Thyroid gland (tissue), 4 donors: ENCODE measurements around the gene DUSP10. TPM values are rescaled to one million over a fixed set of nuclear protein-coding genes. Genes with fewer than 3 reads are reported as not detected.

Experiments used
- DNase-seq, 2 donors: peaks; one replicate each; pipeline ENCODE4 v3.0.0-alpha.2; 2019
- H3K27ac ChIP-seq, 3 donors: fragments of 200-600 bp; sonication (generic); 1 replicate in 2 of 3; 2 replicates in 1 of 3; pipeline ENCODE4 v1.5.1; 2016 to 2019; ENCODE audit warnings: mild to moderate bottlenecking in 1 of 3, moderate library complexity in 1 of 3
- H3K27me3 ChIP-seq: fragments of 200-600 bp; sonication (generic); one replicate; pipeline ENCODE4 v1.5.1; 2019
- H3K36me3 ChIP-seq, 2 donors: fragments of 200-600 bp; sonication (generic); one replicate each; pipeline ENCODE4 v1.5.1; 2016 to 2019
- H3K4me1 ChIP-seq, 2 donors: fragments of 200-600 bp; sonication (generic); one replicate each; pipeline ENCODE4 v1.5.1; 2017 to 2019
- H3K4me3 ChIP-seq, 3 donors: fragments of 200-600 bp; sonication (generic); replicated peaks in 1 of 3; 1 replicate in 2 of 3; 2 replicates in 1 of 3; pipeline ENCODE4 v1.5.1; 2016; ENCODE audit warnings: mild to moderate bottlenecking in 1 of 3
- H3K9me3 ChIP-seq: fragments of 200-600 bp; sonication (generic); one replicate; pipeline ENCODE4 v1.5.1; 2017
- CTCF ChIP-seq, 6 experiments: fragments of 200-600 bp in 3 of 6; fragments of 450-650 bp in 3 of 6; sonication (generic) in 3 of 6; IDR thresholded peaks; one replicate each; pipeline ENCODE4 v1.5.1; 2016 to 2019; ENCODE audit warnings: antibody characterized with exemption in 6 of 6, mild to moderate bottlenecking in 2 of 6, inconsistent platforms in 1 of 6, moderate library complexity in 1 of 6
- POLR2A ChIP-seq, 2 donors: fragments of 450-650 bp; IDR thresholded peaks; one replicate each; pipeline ENCODE4 v1.6.1; 2017; ENCODE audit warnings: antibody characterized with exemption in 2 of 2, mild to moderate bottlenecking in 2 of 2, moderate library complexity in 1 of 2
- WGBS, 2 donors: methylation state at CpG; one replicate each; pipeline ENCODE4 v1.1.5; 2017; 5-methylcytosine and 5-hydroxymethylcytosine counted together
- intact Hi-C: fragments of 100-400 bp; cut with DNase I; formaldehyde crosslinking; loops from one replicate; pipeline ENCODE4 v1.15.1; 2023
- total RNA-seq, 4 donors: library from RNA; depleted of rRNA; stranded (reverse); fragments of >200 nt; gene quantifications; one replicate each; pipeline ENCODE4 v1.2.3, GENCODE V29; 2016

DUSP10 gene
- total RNA-seq, 4 donors from 2014 or later, result 7.2 to 13.8 (median 8.6) TPM

- 82 to 83% methylated on average over 6 of the region's 6 CpGs for WGBS, 2 donors
These were observed 12.0 kb downstream of the DUSP10 start for GRCh38 chr1:221729771-221730330.

GRCh38 chr1:221728037-221728505 lies 13.8 kb downstream of the DUSP10 start:
- Histone ChIP-seq H3K9me3 (no peaks in the 10 kb centered on the region), H3K4me3 (no peak overlapping the region), H3K4me1 (peaks cover 4 to 17% of the 10 kb centered on the region in 2 donors), H3K36me3 (no peaks in the 10 kb centered on the region), H3K27me3 (no peaks in the 10 kb centered on the region), H3K27ac (no peak overlapping the region)
- no peak for DNase-seq
- intact Hi-C loops, result no loop called here
- WGBS, 2 donors, result 90 to 97% methylated on average over 1 of the region's 1 CpG
- no peak for TF ChIP-seq CTCF (IDR thresholded peaks at IDR 0.05)
- no peak for TF ChIP-seq POLR2A (IDR thresholded peaks at IDR 0.05)

More at GRCh38 chr1:221729771-221730330, 12.0 kb downstream of the DUSP10 start:
- no peaks in the 10 kb centered on the region for H3K9me3 ChIP-seq
- H3K36me3 ChIP-seq, result no peaks in the 10 kb centered on the region
- no peak for TF ChIP-seq CTCF (IDR thresholded peaks at IDR 0.05)
- no peak for TF ChIP-seq POLR2A (IDR thresholded peaks at IDR 0.05)
- DNase-seq, result no peak
- H3K27ac ChIP-seq, result no peak overlapping the region
- H3K4me1 ChIP-seq, result peaks cover 10 to 27% of the 10 kb centered on the region in 2 donors
- intact Hi-C loops, result no loop called here
- no peak overlapping the region for H3K4me3 ChIP-seq
- no peaks in the 10 kb centered on the region for H3K27me3 ChIP-seq

- 95 to 98% methylated on average over 3 of the region's 3 CpGs for WGBS, 2 donors
- H3K27me3 ChIP-seq, result no peaks in the 10 kb centered on the region
- DNase-seq, result no peak
- no peaks in the 10 kb centered on the region for H3K9me3 ChIP-seq
- H3K27ac ChIP-seq, result no peak overlapping the region
- H3K4me1 ChIP-seq, result peaks cover 0 to 11% of the 10 kb centered on the region in 2 donors
- intact Hi-C loops, result no loop called here
- no peak overlapping the region for H3K4me3 ChIP-seq
- TF ChIP-seq CTCF (IDR thresholded peaks at IDR 0.05) (no peak), POLR2A (IDR thresholded peaks at IDR 0.05) (no peak)
- no peaks in the 10 kb centered on the region for H3K36me3 ChIP-seq
These were observed 14.5 kb downstream of the DUSP10 start for GRCh38 chr1:221727146-221728036.

GRCh38 chr1:221725735-221726672 lies 15.9 kb downstream of the DUSP10 start:
- no peak for TF ChIP-seq CTCF (IDR thresholded peaks at IDR 0.05)
- no peak for TF ChIP-seq POLR2A (IDR thresholded peaks at IDR 0.05)
- Histone ChIP-seq H3K27me3 (no peaks in the 10 kb centered on the region), H3K4me3 (no peak overlapping the region), H3K27ac (no peak overlapping the region), H3K36me3 (no peaks in the 10 kb centered on the region), H3K9me3 (no peaks in the 10 kb centered on the region), H3K4me1 (peaks cover 0 to 11% of the 10 kb centered on the region in 2 donors)
- 76 to 83% methylated on average over 3 of the region's 3 CpGs for WGBS, 2 donors
- intact Hi-C loops, result no loop called here
- no peak for DNase-seq
